Breast epithelium (tissue), 3 donors: Measurements from ENCODE around the gene SP6.

Experiments
- CTCF ChIP-seq, 3 donors: fragments of 450-650 bp; IDR thresholded peaks; one replicate each; pipeline ENCODE4 v1.5.1; 2016 to 2017; ENCODE audit warnings: antibody characterized with exemption in 3 of 3, mild to moderate bottlenecking in 3 of 3, moderate library complexity in 3 of 3
- POLR2A ChIP-seq: fragments of 450-650 bp; IDR thresholded peaks from one replicate; pipeline ENCODE4 v1.6.1; 2016; ENCODE audit warnings: antibody characterized with exemption, mild to moderate bottlenecking, moderate library complexity
- POLR2AphosphoS5 ChIP-seq, 3 donors: sonication (generic); formaldehyde crosslinking; IDR thresholded peaks; one replicate each; pipeline ENCODE4 v1.6.1; 2017; ENCODE audit warnings: antibody characterized with exemption in 3 of 3

DNA sequence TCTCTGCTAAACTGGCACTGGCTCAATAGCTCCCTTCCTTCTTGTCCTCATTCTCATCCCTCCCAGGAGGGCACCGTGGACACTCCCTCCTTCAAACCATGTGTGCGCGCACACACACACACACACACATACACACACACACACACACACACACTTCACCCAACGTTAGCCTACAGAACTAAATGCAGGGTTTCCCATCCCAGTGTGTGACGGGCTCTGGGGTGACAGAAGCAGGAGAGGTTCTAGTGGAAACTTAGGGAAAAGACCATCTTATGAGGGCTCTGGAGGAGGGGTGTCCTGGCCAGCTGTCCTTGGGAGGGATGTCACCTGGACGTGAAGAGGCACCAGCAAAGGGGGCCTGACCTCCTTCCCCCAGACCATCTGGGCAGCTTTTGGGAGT is 49.1 kb downstream of the SP6 start:
- no peak for TF ChIP-seq CTCF (IDR thresholded peaks at IDR 0.05)
- TF ChIP-seq POLR2AphosphoS5 (IDR thresholded peaks at IDR 0.05), result no peak
- no peak for TF ChIP-seq POLR2A
